Mucosa of rectum (tissue), 2 donors: ENCODE data around the gene EFCAB11.
A peak's percentile ranks its signal among the peaks of the same experiment; 100 is the strongest.

Source experiments
- H3K27ac ChIP-seq, 2 donors: one replicate each; pipeline ENCODE4 v1.7.0; 2013; ENCODE audit warnings: inconsistent platforms in 2 of 2, low read depth in 2 of 2, low read length in 2 of 2
- H3K27me3 ChIP-seq, 2 donors: one replicate each; pipeline ENCODE4 v1.7.0; 2013; ENCODE audit warnings: low read length in 2 of 2; ENCODE audit not compliant: control insufficient read depth in 2 of 2, insufficient read depth in 2 of 2
- H3K36me3 ChIP-seq, 2 donors: one replicate each; pipeline ENCODE4 v1.7.0; 2013; ENCODE audit warnings: low read length in 2 of 2; ENCODE audit not compliant: control insufficient read depth in 2 of 2, insufficient read depth in 2 of 2
- H3K4me1 ChIP-seq, 2 donors: one replicate each; pipeline ENCODE4 v1.7.0; 2013; ENCODE audit warnings: low read length in 2 of 2, mild to moderate bottlenecking in 1 of 2; ENCODE audit not compliant: control insufficient read depth in 2 of 2, insufficient read depth in 2 of 2
- H3K4me3 ChIP-seq, 2 donors: one replicate each; pipeline ENCODE4 v1.7.0; 2013; ENCODE audit warnings: low read length in 2 of 2
- H3K9ac ChIP-seq, 2 donors: one replicate each; pipeline ENCODE4 v1.7.0; 2013; ENCODE audit warnings: low read length in 2 of 2, low read depth in 1 of 2, mild to moderate bottlenecking in 1 of 2
- H3K9me3 ChIP-seq, 2 donors: one replicate each; pipeline ENCODE4 v1.7.0; 2013; ENCODE audit warnings: low read length in 2 of 2; ENCODE audit not compliant: control insufficient read depth in 2 of 2
- donor health status: healthy.
- donor health status: Normal muscosa, but diverticular disease.

Gene EFCAB11

GRCh38 chr14:89954070-89955021, at the start of gene EFCAB11:
EFCAB11 (minus strand) TSS chr14:89954730; CDS start chr14:89954660, 70 bp downstream.
- Histone ChIP-seq H3K4me3 (peak within 1 kb of the TSS; percentile 87 to 88), H3K27me3 (no peaks in the 10 kb centered on the region), H3K4me1 (peaks cover 16% of the 10 kb centered on the region in 2 donors), H3K9me3 (no peaks in the 10 kb centered on the region), H3K27ac (peak within 1 kb of the TSS; percentile 57 to 96), H3K9ac (peak within 1 kb of the TSS; percentile 83 to 86), H3K36me3 (peaks cover 2 to 4% of the 10 kb centered on the region in 2 donors)

- no peak overlapping the region for H3K9ac ChIP-seq
These were observed 49.2 kb upstream of the EFCAB11 start for GRCh38 chr14:90003526-90004307.

DNA sequence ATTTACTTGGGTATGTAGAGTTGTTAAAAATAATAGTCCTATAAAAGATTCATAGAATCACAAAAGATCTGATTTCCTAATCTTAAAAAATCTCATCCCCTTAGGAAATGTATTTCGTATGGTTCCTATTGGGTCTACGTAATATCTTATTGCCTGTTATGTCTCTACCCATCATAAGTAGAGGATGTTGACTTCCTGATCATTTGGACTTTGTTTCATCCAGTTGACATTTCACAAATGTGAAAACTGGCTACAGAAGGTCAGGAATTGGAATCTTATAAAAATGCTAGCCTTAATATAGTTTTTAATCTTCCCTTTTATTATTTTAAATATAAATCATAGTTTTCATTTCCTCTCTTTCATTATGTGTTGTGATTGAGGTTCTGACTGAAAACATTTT, 46.4 kb upstream of the EFCAB11 start:
- H3K36me3 ChIP-seq: peaks cover 11 to 19% of the 10 kb centered on the region in 2 donors

More at GRCh38 chr14:90003526-90004307, 49.2 kb upstream of the EFCAB11 start:
- no peak overlapping the region for H3K4me3 ChIP-seq
- no peaks in the 10 kb centered on the region for H3K27me3 ChIP-seq
- H3K27ac ChIP-seq: no peak overlapping the region
- H3K36me3 ChIP-seq: peaks cover 1 to 4% of the 10 kb centered on the region in 2 donors
- no peaks in the 10 kb centered on the region for H3K9me3 ChIP-seq
- no peaks in the 10 kb centered on the region for H3K4me1 ChIP-seq

DNA sequence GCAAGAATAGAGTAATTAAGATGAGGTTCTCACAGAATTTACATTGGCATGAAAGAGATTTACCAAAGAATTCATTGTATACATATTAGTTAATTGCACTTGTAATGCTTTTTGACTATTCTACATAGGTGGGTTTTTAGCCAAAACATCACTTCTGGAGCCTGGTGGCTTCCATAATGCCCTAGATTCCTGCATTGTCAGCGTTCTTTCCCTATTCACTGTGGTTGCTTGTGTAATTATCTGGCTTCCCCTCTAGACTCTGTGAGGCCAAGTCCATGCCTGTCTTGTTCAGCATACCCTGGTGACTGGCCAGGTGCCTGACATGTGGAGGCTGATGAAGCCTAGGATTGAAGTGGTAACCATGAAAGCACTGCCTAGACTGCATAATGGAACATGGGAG, 42.4 kb upstream of the EFCAB11 start:
- peaks cover 34 to 51% of the 10 kb centered on the region in 2 donors for H3K36me3 ChIP-seq
- no peak overlapping the region for H3K9ac ChIP-seq
- no peaks in the 10 kb centered on the region for H3K4me1 ChIP-seq

More for the DNA sequence above, 46.4 kb upstream of the EFCAB11 start:
- no peaks in the 10 kb centered on the region for H3K9me3 ChIP-seq
- no peak overlapping the region for H3K4me3 ChIP-seq
- H3K27me3 ChIP-seq: no peaks in the 10 kb centered on the region
- no peak overlapping the region for H3K9ac ChIP-seq
- no peak overlapping the region for H3K27ac ChIP-seq
- no peaks in the 10 kb centered on the region for H3K4me1 ChIP-seq

DNA sequence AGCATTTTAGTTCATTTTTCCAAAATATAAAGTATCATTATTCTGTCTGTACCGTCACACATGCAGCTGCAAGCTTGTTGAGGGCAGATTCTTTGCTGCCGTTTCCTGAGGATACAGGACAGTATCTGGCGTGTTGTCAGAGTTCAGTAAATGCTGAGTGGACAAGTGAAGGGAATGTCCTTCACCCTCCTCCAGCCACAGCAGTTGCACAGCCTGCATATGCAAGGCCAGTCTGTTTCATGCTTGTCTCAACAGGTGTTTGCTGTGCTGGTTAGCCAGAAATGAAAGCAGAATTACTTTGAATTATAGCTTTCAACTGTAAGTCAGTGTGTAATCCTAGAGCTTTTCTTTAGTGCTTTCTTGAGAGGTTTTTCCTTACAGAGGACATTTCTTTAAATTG, 37.7 kb upstream of the EFCAB11 start:
- Histone ChIP-seq H3K4me1 (no peaks in the 10 kb centered on the region), H3K27me3 (no peaks in the 10 kb centered on the region), H3K4me3 (no peak overlapping the region), H3K9me3 (no peaks in the 10 kb centered on the region), H3K36me3 (peaks cover 36 to 57% of the 10 kb centered on the region in 2 donors), H3K9ac (no peak overlapping the region), H3K27ac (no peak overlapping the region)

More for the DNA sequence above, 42.4 kb upstream of the EFCAB11 start:
- Histone ChIP-seq H3K27ac (no peak overlapping the region), H3K27me3 (no peaks in the 10 kb centered on the region), H3K4me3 (no peak overlapping the region), H3K9me3 (no peaks in the 10 kb centered on the region)

GRCh38 chr14:89990623-89991275, 36.2 kb upstream of the EFCAB11 start:
- H3K36me3 ChIP-seq: peaks cover 38 to 54% of the 10 kb centered on the region in 2 donors
- no peaks in the 10 kb centered on the region for H3K9me3 ChIP-seq
- H3K4me3 ChIP-seq: no peak overlapping the region
- H3K27me3 ChIP-seq: no peaks in the 10 kb centered on the region
- H3K27ac ChIP-seq: no peak overlapping the region
- H3K4me1 ChIP-seq: no peaks in the 10 kb centered on the region
- no peak overlapping the region for H3K9ac ChIP-seq

DNA sequence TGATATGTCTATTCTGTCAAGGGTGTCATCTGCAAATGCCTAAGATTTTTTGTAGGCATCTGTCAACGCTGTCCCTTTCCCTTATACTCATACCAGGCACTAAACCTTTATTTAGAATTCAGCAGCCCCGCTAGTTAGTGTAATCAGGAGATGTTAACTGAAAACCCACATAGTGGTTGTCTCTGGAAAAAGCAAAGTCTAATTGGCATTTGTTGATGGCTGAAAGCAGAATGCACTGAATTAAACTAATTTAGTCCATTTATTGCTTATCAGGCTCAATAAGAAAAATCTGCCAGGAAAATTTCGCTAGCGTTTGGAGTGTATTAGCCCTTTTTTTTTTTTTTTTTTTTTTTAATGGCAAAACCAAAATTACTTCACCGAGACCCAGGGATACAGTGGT, 35.7 kb upstream of the EFCAB11 start:
- H3K4me1 ChIP-seq: no peaks in the 10 kb centered on the region
- no peak overlapping the region for H3K4me3 ChIP-seq
- H3K27ac ChIP-seq: no peak overlapping the region
- H3K9ac ChIP-seq: no peak overlapping the region
- H3K36me3 ChIP-seq: peaks cover 33 to 49% of the 10 kb centered on the region in 2 donors
- no peaks in the 10 kb centered on the region for H3K27me3 ChIP-seq
- no peaks in the 10 kb centered on the region for H3K9me3 ChIP-seq

GRCh38 chr14:89988787-89989186, 34.3 kb upstream of the EFCAB11 start:
- H3K9ac ChIP-seq: no peak overlapping the region
- H3K27ac ChIP-seq: no peak overlapping the region
- no peak overlapping the region for H3K4me3 ChIP-seq
- H3K27me3 ChIP-seq: no peaks in the 10 kb centered on the region
- no peaks in the 10 kb centered on the region for H3K4me1 ChIP-seq
- H3K36me3 ChIP-seq: peaks cover 22 to 37% of the 10 kb centered on the region in 2 donors
- no peaks in the 10 kb centered on the region for H3K9me3 ChIP-seq

DNA sequence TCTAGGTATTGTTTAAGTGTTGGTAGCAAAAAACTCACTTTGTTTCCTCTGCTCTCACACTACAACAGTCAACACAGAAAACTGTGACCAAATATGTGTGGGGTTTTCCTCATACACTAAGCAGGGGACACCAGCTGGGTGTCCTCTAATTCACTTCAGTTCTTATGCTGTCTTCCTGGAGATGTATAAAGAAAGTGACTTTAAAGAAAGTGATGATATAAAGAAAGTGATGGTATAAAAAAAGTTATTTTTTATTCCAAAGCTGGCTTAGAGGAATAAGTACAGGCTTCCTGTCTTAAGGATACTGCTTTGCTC, 32.6 kb upstream of the EFCAB11 start:
- H3K4me1 ChIP-seq: no peaks in the 10 kb centered on the region
- no peaks in the 10 kb centered on the region for H3K27me3 ChIP-seq
- peaks cover 22 to 32% of the 10 kb centered on the region in 2 donors for H3K36me3 ChIP-seq
- H3K4me3 ChIP-seq: no peak overlapping the region
- no peak overlapping the region for H3K27ac ChIP-seq
- no peaks in the 10 kb centered on the region for H3K9me3 ChIP-seq
- no peak overlapping the region for H3K9ac ChIP-seq
